ACHN (cell line): Measurements from ENCODE around the gene STX10.
"Not testable (repeated sequence)": the region's sequence is repeated elsewhere in the genome, so short reads cannot be mapped to it uniquely, and the experiment has no call there.

ENCODE experiments used
- DNase-seq: peaks from one replicate; pipeline ENCODE4 v3.0.0-alpha.2; 2015
- in situ Hi-C: cut with HindIII; loops from 2 replicates; pipeline ENCODE4 v1.10.0; 2017; ENCODE audit warnings: low sequenced_read_pairs, low pct_ligation_motif_present, low pct_unique_long_range_greater_than_20kb

The STX10 gene

DNA sequence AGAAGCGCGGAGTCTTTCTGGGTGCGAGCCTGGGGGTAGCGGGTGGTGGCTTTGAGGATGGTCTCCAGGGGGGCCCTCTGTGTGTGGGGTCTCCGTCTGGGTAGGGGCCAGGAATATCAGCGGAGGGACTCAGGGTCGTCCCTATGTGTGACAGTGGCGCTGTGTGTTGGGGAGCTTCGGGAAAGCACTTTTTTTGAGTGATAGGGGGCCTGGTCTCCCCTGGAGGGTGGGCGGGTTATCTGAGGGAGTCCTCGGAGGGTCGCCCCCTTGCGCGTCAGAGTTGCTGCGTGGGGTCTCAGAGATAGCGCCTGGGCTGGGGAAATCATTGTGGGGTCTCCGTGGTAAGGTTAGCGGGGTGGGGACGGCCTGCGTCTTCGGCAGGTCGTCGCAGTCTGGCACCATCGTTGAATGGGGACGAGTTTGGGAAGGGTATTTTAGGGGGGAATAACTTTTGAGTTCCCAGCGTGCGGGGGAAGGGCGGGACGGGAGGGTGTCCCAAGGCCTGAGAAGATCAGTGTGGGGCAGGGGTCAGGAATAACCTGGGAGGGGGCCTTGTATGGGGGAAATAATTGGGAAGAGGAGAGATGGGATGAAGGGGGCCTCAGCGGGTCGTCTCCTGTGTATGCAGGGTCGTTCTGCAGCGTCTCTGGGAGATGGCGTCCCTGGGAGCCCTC, 893 bp upstream of the STX10 start:
- DNase-seq = no peak
- in situ Hi-C loops = no loop called here

DNA sequence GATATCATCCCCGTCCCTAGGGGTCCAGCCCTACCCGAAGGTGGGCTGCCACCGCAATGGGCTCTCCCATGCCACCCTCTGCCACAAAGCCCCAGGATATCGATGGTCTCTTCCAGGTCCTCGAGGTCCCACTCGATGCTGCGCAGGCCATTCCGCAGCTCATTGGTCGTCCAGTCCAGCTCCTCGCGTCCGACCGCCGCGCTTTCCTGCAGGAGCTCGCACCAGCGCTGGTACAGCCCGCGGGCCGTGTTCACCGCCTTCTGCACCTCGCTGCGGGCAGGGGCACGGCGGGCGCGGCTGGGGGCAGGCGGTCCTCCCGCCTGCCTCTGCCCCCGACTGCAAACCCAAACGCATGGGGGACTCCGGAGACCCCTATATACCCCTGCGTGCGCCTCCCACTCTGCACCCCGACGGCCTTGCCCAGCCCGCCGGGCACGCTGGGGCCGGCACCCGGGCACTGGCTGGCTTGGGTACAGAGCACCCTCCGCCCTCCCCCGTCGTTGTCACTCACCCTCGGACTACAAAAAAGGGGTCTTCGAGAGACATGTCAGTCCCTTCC, 468 bp downstream of the STX10 start:
- DNase-seq = peak; percentile 38
- in situ Hi-C loops = no loop called here

DNA sequence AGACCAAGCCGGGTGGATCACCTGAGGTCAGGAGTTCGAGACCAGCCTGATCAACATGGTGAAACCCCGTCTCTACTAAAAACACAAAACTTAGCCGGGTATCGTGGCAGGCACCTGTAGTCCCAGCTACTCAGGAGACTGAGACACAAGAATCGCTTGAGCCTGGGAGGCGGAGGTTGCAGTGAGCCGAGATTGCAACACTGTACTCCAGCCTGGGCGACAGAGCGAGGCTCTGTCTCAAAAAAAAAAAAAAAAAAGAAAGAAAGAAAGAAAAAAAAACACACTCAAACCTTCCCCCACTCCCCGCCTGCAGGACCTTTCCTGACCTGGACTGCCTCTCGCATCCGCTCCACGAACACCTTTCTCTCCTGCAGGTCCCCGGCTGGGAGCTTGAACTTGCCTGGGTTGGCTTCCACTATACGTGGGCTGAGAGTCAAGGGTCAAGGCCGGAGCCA, 975 bp downstream of the STX10 start:
- in situ Hi-C loops, DNase-seq: not testable (repeated sequence)

DNA sequence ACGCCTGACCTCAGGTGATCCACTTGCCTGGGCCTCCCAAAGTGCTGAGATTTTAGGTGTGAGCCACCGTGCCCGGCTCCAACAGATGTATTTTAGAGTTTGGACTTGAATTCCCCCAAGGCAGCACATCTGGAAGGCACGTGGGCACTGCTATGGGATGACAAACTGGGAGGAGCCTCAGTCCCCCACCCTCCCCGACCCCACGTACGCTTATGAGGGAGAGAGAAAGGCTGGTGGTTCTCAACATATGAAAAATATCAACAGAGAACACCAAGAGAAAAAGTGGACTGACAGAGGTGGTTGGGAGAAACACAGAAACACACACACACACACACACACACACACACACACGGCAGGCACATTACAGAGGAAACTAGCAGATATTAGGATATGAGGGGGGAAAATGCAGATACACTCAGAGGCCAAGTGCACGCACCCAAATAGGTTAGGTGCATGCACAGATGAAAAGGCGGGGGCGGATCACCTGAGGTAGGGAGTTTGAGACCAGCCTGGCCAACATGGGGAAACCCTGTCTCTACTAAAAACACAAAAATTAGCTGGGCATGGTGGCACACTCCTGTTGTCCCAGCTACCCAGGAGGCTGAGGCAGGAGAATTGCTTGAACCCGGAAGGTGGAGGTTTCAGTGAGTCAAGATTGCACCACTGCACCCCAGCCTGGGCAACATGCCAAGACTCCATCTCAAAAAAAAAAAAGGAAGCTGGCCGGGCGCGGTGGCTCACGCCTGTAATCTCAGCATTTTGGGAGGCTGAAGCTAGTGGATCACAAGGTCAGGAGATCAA, 3.2 kb downstream of the STX10 start:
- in situ Hi-C loops = no loop called here
- DNase-seq = no peak

DNA sequence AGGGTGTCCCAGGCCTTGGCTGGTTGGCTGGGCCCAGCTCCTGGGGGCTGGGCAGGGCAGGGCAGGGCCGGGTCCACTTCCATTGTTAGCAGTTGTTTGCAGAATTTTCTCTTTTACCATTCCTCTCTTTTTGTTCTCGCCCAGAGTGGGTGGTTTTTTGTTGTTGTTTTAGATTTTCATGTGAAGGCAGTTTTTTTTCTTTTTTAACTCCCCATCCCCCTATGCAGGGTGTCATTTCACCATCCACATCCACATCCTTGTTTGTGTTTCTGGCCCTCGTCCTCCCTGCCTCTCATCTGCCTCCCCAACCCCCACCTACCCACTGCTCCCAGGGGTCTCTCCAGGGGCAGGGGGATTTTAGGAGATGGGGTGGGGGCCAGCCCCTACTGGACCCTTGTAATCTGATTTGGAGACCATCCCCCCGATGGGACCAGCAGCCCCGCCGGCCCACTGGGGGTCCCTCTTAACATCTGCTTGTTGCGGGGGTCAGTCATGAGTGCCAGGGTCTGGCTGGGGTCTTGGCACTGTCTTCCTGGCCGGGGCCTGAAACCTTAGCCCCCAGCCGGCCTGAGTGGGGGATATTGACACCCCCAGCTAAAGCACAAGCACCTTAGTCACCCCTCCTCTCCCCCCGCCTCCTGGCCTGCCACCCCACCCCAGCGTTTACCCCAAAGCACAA, 10.4 kb downstream of the STX10 start:
- in situ Hi-C loops = no loop called here

DNA sequence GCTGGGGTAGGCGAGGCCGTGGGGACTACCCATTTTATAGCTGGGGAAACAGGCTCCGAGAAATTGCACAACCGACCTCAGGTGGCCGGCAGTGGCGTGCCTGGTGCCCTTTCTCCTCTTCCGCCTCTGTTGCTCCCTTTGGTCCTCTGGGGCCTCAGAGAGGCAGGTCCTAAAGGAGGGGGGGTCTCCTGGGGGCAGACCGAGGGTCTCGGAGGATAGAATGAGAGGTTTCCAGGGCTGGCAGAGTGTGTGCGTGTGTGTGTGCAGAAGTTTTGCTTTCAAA, 11.3 kb downstream of the STX10 start:
- in situ Hi-C loops = no loop called here

More for the DNA sequence above, 10.4 kb downstream of the STX10 start:
- DNase-seq = no peak

DNA sequence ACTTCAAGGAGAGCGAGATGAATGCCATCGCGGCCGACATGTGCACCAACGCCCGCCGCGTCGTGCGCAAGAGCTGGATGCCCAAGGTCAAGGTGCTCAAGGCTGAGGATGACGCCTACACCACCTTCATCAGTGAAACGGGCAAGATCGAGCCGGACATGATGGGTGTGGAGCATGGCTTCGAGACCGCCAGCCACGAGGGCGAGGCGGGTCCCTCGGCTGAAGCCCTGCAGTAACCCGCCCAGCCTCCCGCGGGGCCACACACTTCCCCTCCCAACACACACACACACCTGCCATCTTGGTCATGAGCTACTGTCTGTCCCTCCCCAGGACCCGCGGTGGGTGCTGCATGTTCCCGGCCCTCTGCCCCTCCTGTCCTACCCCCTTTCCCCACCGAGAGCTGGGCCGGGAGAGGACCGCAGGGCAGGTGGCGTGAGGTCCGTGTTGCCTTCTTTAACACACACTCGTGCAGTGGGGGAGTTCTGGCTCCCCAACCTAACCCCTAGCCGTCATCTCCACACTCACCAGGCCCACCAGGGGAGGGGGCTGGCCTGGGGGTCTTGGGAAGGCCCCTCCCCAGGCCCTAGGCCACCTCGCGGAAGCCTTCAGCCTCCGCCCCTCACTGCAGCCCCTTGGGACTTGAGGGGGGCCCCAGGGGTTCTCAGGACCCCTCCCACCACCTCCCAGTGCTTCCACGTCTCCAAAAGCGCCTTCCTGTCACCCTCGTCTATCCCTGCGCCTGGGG, 11.8 kb downstream of the STX10 start:
- in situ Hi-C loops = no loop called here
- no peak for DNase-seq

More for the DNA sequence above, 11.3 kb downstream of the STX10 start:
- no peak for DNase-seq

DNA sequence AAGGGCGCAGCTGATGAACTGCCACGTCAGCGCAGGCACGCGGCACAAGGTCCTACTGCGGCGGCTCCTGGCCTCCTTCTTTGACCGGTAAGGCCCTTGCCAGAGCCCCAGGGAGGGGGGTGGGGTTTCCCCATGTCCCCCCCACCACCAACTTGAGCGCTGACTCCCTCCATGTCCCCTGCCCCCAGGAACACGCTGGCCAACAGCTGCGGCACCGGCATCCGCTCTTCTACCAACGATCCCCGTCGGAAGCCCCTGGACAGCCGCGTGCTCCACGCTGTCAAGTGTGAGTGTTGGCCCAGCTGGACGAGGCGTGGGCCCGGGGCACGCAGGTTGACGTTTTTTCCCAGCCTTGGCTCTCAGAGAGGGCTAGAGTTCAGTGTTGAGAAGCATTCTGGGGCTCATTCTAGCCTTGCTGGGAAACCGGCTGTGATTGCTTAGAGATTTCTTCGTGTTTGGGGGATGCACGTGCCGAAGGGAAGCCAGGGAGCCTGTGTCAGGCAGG, 12.8 kb downstream of the STX10 start:
- DNase-seq = no peak
- in situ Hi-C loops = no loop called here

DNA sequence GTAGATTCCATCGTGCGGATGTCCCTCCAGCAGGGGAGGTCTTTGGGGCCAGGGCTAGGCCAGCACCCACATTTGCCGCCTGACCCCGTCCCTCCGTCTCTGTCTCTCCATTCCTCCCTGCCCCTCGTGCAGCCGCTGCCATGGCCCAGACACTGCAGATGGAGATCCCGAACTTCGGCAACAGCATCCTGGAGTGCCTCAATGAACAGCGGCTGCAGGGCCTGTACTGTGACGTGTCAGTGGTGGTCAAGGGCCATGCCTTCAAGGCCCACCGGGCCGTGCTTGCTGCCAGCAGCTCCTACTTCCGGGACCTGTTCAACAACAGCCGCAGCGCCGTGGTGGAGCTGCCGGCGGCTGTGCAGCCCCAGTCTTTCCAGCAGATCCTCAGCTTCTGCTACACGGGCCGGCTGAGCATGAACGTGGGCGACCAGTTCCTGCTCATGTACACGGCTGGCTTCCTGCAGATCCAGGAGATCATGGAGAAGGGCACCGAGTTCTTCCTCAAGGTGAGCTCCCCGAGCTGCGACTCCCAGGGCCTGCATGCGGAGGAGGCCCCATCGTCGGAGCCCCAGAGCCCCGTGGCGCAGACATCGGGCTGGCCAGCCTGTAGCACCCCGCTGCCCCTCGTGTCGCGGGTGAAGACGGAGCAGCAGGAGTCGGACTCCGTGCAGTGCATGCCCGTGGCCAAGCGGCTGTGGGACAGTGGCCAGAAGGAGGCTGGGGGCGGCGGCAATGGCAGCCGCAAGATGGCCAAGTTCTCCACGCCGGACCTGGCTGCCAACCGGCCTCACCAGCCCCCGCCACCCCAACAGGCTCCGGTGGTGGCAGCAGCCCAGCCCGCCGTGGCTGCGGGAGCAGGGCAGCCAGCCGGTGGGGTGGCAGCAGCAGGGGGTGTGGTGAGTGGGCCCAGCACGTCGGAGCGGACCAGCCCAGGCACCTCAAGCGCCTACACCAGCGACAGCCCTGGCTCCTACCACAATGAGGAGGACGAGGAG, 14.8 kb downstream of the STX10 start:
- in situ Hi-C loops = no loop called here
- DNase-seq = no peak

DNA sequence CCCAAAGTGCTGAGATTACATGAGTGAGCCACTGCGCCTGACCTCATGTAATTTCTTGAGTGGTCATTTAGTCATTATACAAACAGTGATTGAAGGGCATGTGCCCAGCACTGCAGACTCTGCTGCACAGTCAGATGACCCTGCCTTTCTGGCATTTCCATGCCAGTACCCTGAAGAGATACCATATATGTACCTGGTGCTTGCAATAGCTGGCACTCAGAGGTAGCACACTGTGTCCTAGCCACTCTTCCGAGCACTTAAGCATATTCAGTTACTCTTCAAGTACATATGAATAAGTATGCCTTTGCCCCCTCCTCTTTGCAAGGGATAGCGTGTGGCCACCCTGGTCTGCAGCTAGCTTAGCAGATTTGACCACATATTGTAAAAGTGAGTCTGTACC, 15.5 kb downstream of the STX10 start:
- in situ Hi-C loops = no loop called here
- no peak for DNase-seq

DNA sequence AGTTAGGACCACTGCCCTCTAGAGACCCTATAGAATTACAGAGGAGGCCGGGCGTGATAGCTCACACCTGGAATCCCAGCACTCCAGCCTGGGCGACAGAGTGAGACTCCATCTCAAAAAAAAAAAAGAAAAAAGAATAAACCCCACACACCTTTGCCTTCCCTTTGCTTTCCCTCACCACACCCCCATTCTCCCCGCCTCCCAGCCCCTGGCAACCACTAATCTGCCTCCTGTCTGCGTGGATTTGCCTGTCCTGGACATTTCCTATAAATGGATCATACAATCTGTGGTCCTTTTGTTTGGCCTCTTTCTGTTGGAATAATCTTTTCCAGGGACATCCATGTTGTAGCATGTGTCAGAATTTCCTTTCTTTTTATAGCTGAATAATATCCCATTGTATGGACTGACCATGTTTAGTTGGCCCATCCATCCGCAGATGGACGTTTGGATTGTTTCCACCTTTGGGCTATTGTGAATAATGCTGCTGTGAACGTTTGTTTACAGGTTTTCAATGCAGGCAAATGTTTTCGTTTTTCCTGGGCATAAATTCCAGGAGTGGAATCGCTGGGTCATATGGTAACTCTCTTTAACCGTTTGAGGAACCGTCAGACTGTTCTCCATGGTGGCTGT, 16.8 kb downstream of the STX10 start:
- in situ Hi-C loops = no loop called here
- no peak for DNase-seq

DNA sequence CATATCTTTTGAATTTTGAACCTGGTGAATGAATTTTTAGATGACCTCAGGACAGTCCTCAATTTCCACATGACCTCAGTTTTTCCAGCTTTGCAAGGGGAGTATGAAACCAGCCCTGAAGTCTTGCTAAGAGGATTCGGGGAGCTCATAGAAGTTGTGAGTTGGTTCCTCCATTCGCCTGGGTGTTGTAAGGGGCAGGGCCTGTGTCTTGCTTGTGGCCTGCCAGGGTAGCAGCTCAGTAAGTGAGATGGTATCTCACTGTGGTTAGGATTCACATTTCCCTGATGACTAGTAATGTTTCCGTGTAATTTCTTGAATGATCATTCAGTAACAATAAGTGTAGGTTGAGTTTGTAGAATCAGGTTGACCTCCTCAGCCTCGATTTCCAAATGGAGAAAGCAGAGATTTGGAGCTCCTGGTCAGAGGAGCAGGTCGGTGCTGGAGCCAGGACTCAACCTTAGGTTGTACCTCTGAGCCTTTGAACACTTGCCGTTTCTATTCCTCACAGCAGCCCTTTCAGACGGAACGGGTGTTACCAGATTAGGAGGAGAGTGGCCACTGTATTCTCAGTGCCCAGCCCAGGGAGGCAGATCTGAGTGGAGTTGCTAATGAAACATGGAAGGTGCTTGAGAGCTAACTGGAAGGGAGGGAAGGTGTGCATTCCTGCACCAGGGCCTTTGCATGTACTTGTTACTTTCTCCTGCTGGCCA, 17.5 kb downstream of the STX10 start:
- no peak for DNase-seq
- in situ Hi-C loops = no loop called here

DNA sequence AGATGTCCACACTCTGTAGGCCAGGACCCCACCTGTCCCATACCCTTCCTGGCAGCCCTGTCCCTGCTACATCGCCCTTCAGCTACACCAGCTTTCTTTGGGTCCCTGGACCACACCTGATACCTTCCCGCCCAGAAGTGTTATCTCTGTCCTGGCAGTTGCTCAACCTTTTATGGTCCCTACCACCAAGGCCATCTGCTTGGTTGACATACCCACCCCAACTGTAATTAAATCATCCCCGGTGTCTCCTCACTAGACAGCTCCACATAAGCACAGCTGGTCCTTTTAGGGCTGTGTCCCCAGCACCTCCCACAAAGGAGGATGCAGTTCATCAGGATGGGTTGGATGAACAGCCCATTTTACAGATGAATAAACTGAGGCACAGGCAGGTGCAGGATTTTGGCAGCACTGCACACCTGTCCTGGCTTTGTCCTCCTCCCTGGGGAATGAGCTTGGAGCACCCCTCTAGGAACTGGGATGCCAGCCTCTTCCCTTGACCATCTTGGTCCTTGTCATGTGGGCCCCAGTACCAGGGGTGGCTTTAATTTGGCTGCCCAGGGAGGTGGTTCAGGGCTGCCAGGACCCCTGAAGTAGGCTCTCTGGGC, 19.2 kb downstream of the STX10 start:
- in situ Hi-C loops = no loop called here
- no peak for DNase-seq

DNA sequence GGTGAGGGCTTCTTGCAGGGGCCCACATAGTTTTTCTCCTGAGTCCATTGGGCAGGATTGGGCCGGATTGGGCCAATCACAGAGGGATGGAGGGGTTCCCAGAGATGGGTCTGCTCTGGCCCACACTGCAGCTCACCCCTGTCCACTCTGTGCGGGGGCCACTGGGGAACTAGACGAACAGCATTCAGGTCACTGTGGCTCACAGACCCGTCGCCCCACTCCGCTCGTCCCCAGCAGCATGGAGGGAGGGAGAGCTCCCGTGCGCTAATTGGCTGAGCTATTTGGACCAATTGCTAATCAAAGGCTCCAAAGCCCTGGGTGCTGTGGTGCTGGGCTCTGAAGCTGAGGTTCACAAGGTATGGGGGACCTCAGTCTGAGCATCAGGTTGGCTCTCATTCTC, 20.8 kb downstream of the STX10 start:
- in situ Hi-C loops = no loop called here
- DNase-seq = no peak

DNA sequence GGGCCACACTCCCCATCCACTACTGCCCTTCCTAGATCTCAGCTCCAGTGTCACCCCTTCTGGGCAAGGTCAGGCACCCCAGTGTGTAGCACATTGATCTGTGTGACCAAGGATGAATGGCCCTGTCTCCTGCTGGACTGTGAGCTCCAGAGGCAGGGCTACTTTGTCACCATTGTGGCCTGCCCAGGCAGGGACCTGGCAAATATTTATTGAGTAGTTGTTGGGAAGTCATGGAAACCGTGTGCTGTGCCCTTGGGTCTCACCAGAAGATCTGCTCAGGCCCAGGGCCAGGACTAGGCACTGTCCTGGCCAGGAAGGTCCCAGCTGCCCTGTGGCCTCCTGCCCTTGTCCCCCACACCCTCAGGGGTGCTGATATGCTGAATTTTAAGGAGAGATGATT, 21.6 kb downstream of the STX10 start:
- no peak for DNase-seq
- in situ Hi-C loops = no loop called here
